Suprapubic skin (tissue), 3 donors: ENCODE results near the gene RPTOR.

Experiments
- POLR2A ChIP-seq, 2 donors: fragments of 450-650 bp; IDR thresholded peaks; one replicate each; pipeline ENCODE4 v1.6.1; 2017; ENCODE audit warnings: antibody characterized with exemption in 2 of 2, mild to moderate bottlenecking in 2 of 2, moderate library complexity in 2 of 2
- TF ChIP-seq, protein P1 (sequence below), 2 donors: fragments of 200-600 bp in 1 of 2; fragments of 450-650 bp in 1 of 2; sonication (generic) in 1 of 2; IDR thresholded peaks; one replicate each; pipeline ENCODE4 v1.5.1; 2016 to 2019; ENCODE audit warnings: antibody characterized with exemption in 2 of 2, mild to moderate bottlenecking in 1 of 2, moderate library complexity in 1 of 2

DNA sequence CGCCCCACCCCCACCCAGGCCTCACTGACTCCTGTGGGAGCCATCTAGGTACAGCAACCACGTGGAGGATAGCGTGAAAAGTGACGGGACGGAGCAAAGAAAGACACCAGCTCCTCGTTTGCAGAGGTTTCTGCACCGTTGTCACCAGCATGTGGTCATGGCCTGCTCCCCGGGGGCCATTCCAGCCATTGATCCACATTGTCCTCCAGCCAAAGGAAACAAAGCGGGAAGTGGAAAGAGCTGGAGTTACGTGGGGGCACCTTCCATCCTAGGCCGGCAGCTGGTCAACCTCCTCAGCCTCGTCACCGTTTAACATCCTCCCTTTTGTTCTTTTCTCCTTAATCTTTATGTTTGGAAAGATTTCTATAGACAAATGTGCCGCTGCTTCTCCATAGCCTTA is 153.7 kb downstream of the RPTOR start:
- TF ChIP-seq, protein P1, sequence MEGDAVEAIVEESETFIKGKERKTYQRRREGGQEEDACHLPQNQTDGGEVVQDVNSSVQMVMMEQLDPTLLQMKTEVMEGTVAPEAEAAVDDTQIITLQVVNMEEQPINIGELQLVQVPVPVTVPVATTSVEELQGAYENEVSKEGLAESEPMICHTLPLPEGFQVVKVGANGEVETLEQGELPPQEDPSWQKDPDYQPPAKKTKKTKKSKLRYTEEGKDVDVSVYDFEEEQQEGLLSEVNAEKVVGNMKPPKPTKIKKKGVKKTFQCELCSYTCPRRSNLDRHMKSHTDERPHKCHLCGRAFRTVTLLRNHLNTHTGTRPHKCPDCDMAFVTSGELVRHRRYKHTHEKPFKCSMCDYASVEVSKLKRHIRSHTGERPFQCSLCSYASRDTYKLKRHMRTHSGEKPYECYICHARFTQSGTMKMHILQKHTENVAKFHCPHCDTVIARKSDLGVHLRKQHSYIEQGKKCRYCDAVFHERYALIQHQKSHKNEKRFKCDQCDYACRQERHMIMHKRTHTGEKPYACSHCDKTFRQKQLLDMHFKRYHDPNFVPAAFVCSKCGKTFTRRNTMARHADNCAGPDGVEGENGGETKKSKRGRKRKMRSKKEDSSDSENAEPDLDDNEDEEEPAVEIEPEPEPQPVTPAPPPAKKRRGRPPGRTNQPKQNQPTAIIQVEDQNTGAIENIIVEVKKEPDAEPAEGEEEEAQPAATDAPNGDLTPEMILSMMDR (IDR thresholded peaks at IDR 0.05), result no peak
- TF ChIP-seq POLR2A (IDR thresholded peaks at IDR 0.05), result no peak
